RWPE1 (cell line): Measurements from ENCODE around the gene KAT6B.

ENCODE experiments used
- CTCF ChIA-PET: fragments of 350-600 bp; sonication (Branson Sonifier 250); formaldehyde crosslinking; extraction: SDS; loops from one replicate; lab custom pipeline; 2021; lab: Yijun Ruan, JAX
- POLR2A ChIA-PET: fragments of 400-600 bp; formaldehyde crosslinking; extraction: SDS; loops from one replicate; lab custom pipeline; 2020; ENCODE audit warnings: antibody characterized with exemption; ENCODE audit not compliant: low non-redundant PET; lab: Yijun Ruan, JAX
- DNase-seq: peaks from one replicate; pipeline ENCODE4 v3.0.0; 2012; ENCODE audit warnings: low spot score
- H3K27ac ChIP-seq: fragments of 450-650 bp; 2 replicates; pipeline ENCODE4 v1.5.1; 2017
- TF ChIP-seq, protein P1 (sequence below): fragments of 450-650 bp; conservative IDR thresholded peaks from 2 replicates; pipeline ENCODE4 v1.5.1; 2017; ENCODE audit warnings: low read depth, mild to moderate bottlenecking

The KAT6B gene

DNA sequence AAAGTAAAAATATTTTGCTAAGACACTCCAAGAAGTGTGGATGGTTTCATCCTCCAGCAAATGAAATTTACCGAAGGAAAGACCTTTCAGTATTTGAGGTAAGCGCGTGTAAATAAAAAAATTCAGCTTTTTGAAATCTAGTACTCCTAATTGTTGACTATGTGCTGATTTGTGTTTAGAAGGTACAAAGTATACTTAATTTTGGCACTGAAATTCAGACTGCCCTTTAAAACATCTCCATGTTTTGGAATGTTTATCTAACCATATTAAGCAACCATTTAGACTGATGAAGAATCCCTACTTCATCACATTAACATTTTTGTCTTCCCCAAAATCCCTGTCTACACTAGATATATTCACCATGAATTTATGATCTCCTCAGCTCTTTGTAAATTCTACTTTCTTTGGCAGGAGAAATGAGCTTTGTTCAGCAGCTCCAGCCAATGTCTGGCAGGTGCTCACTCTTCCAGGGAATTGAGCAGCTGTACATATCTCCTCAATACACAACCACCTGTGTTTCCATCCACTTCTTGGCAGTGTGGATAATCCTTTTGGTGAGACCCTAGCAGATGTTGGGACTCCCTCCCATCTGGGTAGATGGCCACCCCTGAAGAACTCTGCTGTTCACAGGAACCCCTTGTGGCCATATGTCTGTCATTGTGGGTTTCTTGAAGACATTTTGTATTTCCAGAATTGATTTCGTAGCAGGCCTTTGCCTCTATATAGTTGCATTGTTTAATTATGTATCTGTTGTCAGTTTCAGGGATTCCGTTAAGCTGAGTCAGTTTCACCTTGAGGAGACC lies 155.6 kb downstream of the KAT6B start:
- ChIA-PET CTCF (interaction anchor here (0.6 kb wide), 2 partner anchors 10 to 36 kb away, joined by 3 to 4 read pairs; no protein-coding TSS in a partner anchor), POLR2A (no interaction called here)
- no peak for DNase-seq
- H3K27ac ChIP-seq: no peak overlapping the region
- TF ChIP-seq, protein P1, sequence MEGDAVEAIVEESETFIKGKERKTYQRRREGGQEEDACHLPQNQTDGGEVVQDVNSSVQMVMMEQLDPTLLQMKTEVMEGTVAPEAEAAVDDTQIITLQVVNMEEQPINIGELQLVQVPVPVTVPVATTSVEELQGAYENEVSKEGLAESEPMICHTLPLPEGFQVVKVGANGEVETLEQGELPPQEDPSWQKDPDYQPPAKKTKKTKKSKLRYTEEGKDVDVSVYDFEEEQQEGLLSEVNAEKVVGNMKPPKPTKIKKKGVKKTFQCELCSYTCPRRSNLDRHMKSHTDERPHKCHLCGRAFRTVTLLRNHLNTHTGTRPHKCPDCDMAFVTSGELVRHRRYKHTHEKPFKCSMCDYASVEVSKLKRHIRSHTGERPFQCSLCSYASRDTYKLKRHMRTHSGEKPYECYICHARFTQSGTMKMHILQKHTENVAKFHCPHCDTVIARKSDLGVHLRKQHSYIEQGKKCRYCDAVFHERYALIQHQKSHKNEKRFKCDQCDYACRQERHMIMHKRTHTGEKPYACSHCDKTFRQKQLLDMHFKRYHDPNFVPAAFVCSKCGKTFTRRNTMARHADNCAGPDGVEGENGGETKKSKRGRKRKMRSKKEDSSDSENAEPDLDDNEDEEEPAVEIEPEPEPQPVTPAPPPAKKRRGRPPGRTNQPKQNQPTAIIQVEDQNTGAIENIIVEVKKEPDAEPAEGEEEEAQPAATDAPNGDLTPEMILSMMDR: no peak

DNA sequence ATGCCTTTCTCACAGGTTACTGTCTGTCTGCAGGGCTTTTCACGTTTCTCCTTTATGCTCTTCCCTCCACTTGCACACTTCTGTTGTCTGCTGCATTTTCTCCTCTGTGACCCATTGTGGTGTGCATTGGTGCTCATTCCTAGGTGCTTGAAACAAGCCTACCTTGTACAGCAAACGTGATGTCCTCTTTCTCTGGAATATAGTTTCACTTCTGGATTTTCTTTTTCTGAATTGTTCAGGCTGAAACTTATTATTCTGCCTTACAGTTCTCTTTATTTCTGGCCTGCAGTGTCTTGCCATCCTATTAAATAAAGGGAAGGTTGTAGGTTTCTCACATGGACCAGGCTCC lies 156.2 kb downstream of the KAT6B start:
- DNase-seq: no peak
- ChIA-PET POLR2A (no interaction called here), CTCF (interaction anchor here (0.6 kb wide), 1 partner anchor 9 kb away, joined by 4 read pairs; no protein-coding TSS in a partner anchor)
- TF ChIP-seq, protein P1: no peak
- H3K27ac ChIP-seq: no peak overlapping the region

DNA sequence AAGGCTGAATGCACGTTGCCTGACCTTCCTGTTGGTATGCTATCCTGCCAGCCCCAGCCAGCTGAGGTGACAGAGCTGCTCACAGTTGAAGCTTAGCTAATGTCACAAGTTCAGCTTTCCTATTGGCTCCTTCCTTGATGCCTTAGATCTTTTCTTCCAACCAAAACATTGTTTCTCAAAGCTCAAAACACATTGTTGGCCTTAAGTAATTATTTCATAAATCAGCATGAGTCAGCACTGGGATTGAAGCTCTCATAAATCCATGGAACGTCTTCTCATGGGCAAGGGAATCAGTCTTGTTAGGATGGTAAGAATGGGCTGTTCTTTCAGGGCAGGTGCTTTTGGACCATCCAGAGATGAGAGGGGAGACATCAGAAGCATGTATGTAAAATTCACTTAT lies 157.0 kb downstream of the KAT6B start:
- TF ChIP-seq, protein P1: no peak
- CTCF ChIA-PET: no interaction called here
- POLR2A ChIA-PET: no interaction called here
- H3K27ac ChIP-seq: no peak overlapping the region
- DNase-seq: no peak

DNA sequence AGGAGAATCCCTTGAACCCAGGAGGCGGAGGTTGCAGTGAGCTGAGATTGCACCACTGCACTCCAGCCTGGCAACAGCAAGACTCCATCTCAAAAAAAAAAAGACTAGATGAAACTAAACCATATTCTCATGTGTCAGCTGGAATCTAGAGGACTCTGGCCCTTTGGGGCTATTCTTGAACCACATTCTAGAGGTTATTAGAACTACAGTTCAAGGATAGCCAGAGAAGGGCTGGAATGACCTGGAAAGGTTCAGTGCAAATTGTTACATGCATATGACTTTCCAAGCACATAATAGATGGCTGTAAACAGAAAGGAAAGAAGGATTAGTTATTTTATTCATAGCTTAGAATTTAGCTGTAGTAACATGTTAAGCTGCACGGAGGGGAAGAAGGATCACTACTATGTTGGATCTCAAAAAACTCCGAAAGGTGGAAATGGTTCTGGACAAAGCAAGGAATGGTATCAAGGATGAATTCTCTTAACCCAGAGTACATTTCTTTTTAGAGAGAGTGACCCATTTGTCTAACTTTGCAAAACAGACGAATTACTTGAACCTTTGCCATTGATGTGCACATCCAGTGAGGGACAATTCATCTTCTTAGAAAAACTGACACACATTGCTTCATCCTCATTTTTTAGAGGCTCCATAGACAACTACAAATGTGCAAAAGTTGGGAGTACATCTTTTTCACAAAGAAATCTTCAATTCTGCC lies 161.1 kb downstream of the KAT6B start:
- TF ChIP-seq, protein P1: no peak
- CTCF ChIA-PET: interaction anchor here (0.6 kb wide), 2 partner anchors 28 to 53 kb away, joined by 3 read pairs; no protein-coding TSS in a partner anchor
- DNase-seq: no peak
- POLR2A ChIA-PET: no interaction called here
- H3K27ac ChIP-seq: no peak overlapping the region

DNA sequence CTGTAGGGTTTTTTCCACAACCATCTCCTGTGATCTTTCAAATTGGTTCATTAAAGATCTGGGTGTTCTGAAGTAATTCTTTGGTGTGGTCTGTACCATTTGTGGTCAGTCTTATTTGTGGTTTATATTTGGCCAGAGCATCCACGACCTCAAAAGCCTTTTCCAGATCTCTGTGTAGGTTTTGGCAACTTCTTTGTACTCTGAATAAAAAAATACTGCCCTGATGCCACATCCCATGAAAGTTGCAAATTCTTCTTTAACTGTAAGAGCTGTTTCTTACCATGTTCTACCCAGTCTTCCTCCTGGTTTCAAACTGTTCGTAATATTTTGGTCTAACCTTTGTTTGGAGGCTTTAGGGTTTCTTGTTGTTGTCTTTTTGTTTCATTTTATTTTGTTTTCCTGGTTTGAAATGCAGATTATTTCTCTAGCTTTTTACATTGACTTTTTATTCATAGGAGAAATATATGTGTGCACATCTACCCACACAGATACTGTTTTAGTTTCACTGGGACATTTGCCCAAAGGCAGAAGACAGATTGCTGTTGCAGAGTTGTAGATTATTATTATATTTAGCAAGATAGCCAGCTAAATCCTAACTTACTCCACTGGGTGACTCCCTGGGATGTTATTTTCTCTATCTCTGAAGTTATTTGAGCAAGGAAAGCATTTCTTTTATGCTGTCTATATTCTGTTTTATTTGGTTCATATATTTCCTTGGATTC lies 161.8 kb downstream of the KAT6B start:
- no peak overlapping the region for H3K27ac ChIP-seq
- DNase-seq: no peak
- CTCF ChIA-PET: interaction anchor here (0.6 kb wide), 2 partner anchors 28 to 147 kb away, joined by 3 read pairs; no protein-coding TSS in a partner anchor
- TF ChIP-seq, protein P1: no peak
- POLR2A ChIA-PET: no interaction called here

DNA sequence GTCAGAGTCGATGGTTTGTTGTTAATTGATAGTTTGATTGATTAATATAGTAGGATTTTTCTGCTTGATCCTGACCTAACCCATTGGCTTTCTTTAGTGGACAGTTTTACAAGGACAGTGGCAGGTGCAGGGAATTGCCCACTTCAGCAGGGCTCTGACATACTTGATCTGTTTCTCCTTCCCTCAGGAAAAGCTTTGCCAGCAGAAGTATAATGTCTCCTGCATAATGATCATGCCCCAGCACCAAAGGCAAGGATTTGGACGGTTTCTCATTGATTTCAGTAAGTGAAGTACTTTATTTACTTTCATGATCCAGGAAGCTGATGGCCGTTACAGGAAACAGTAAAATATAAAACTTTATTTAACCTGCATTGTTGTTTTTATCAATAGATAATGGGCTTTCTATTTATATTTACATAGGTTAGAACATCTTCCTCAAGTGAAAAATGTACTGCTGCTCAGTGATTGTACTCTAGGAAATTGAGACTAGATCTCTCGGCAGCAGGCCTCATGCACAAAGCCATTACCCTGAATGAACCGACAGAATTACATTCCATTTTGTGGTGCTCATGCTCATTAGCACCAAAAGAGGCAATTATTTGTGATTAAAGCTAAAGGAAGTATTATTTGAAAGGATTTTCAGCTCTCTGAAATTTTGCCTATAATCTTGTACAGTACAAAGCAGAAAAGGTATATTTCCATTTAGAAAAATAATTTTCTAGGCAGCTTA lies 162.6 kb downstream of the KAT6B start:
- peak; percentile 6 for DNase-seq
- CTCF ChIA-PET: interaction anchor here (0.6 kb wide), 1 partner anchor 148 kb away, joined by 3 read pairs; no protein-coding TSS in a partner anchor
- H3K27ac ChIP-seq: no peak overlapping the region
- POLR2A ChIA-PET: no interaction called here
- TF ChIP-seq, protein P1: no peak
